ES-I3 (cell line): Measurements from ENCODE around the gene MRPS17.

Source experiments
- H3K36me3 ChIP-seq: 2 replicates; pipeline ENCODE4 v1.6.1; 2013; ENCODE audit warnings: mild to moderate bottlenecking, low read length, control low read depth, moderate library complexity; ENCODE audit not compliant: insufficient read depth
- H3K4me1 ChIP-seq: 2 replicates; pipeline ENCODE4 v1.6.1; 2013; ENCODE audit warnings: mild to moderate bottlenecking, control low read depth, low read length; ENCODE audit not compliant: insufficient read depth
- H3K9ac ChIP-seq: 2 replicates; pipeline ENCODE4 v1.6.1; 2013; ENCODE audit warnings: low read depth, mild to moderate bottlenecking, low read length, moderate library complexity
- H3K9me3 ChIP-seq: 2 replicates; pipeline ENCODE4 v1.6.1; 2013; ENCODE audit warnings: mild to moderate bottlenecking, low read length, moderate library complexity; ENCODE audit not compliant: control insufficient read depth, insufficient read depth

Gene MRPS17

GRCh38 chr7:56003749-56004148 is 52.1 kb downstream of the MRPS17 start:
- H3K4me1 ChIP-seq = no peaks in the 10 kb centered on the region

More at GRCh38 chr7:56003749-56004148, 52.1 kb downstream of the MRPS17 start:
- no peak overlapping the region for H3K9ac ChIP-seq
- H3K36me3 ChIP-seq = no peaks in the 10 kb centered on the region
- H3K9me3 ChIP-seq = no peaks in the 10 kb centered on the region
